IPS-NIHi11 (cell line): Measurements from ENCODE around the gene ITGA11.
"Not testable (repeated sequence)": the region's sequence is repeated elsewhere in the genome, so short reads cannot be mapped to it uniquely, and the experiment has no call there.

ENCODE experiments used
- DNase-seq: peaks from one replicate; pipeline ENCODE4 v3.0.0; 2012; ENCODE audit warnings: mixed read lengths, low spot score

Gene ITGA11

GRCh38 chr15:68411343-68411675 is 20.7 kb downstream of the ITGA11 start:
- no peak for DNase-seq

- no peak for DNase-seq
These were observed 21.3 kb downstream of the ITGA11 start for GRCh38 chr15:68410466-68411342.

- no peak for DNase-seq
These were observed 22.1 kb downstream of the ITGA11 start for GRCh38 chr15:68409736-68410370.

- no peak for DNase-seq
These were observed 23.0 kb downstream of the ITGA11 start for GRCh38 chr15:68408971-68409370.

- no peak for DNase-seq
These were observed 23.8 kb downstream of the ITGA11 start for GRCh38 chr15:68407886-68408881.

- DNase-seq, result no peak
These were observed 24.6 kb downstream of the ITGA11 start for GRCh38 chr15:68407141-68407885.

- no peak for DNase-seq
These were observed 26.3 kb downstream of the ITGA11 start for GRCh38 chr15:68405378-68406250.

GRCh38 chr15:68404056-68404798 is 27.7 kb downstream of the ITGA11 start:
- DNase-seq, result no peak

- DNase-seq, result no peak
These were observed 28.6 kb downstream of the ITGA11 start for GRCh38 chr15:68403161-68403941.

- no peak for DNase-seq
These were observed 29.4 kb downstream of the ITGA11 start for GRCh38 chr15:68402432-68403160.

- no peak for DNase-seq
These were observed 30.2 kb downstream of the ITGA11 start for GRCh38 chr15:68401496-68402431.

- DNase-seq, result no peak
These were observed 31.9 kb downstream of the ITGA11 start for GRCh38 chr15:68400066-68400456.

- no peak for DNase-seq
These were observed 32.6 kb downstream of the ITGA11 start for GRCh38 chr15:68399096-68400065.

GRCh38 chr15:68397999-68398398 is 34.0 kb downstream of the ITGA11 start:
- not testable (repeated sequence) for DNase-seq

GRCh38 chr15:68396068-68396467 is 35.9 kb downstream of the ITGA11 start:
- no peak for DNase-seq

GRCh38 chr15:68391121-68391520 is 40.8 kb downstream of the ITGA11 start:
- DNase-seq, result no peak
